Breast epithelium (tissue), 3 donors: ENCODE measurements around the gene OSBPL6.

Experiments used
- CTCF ChIP-seq, 3 donors: fragments of 450-650 bp; IDR thresholded peaks; one replicate each; pipeline ENCODE4 v1.5.1; 2016 to 2017; ENCODE audit warnings: antibody characterized with exemption in 3 of 3, mild to moderate bottlenecking in 3 of 3, moderate library complexity in 3 of 3
- POLR2A ChIP-seq: fragments of 450-650 bp; IDR thresholded peaks from one replicate; pipeline ENCODE4 v1.6.1; 2016; ENCODE audit warnings: antibody characterized with exemption, mild to moderate bottlenecking, moderate library complexity
- POLR2AphosphoS5 ChIP-seq, 3 donors: sonication (generic); formaldehyde crosslinking; IDR thresholded peaks; one replicate each; pipeline ENCODE4 v1.6.1; 2017; ENCODE audit warnings: antibody characterized with exemption in 3 of 3

- TF ChIP-seq CTCF (IDR thresholded peaks at IDR 0.05), result peak in 1 of 3 donors; percentile 48
- peak in 2 of 3 donors; percentile 7 to 19 for TF ChIP-seq POLR2AphosphoS5 (IDR thresholded peaks at IDR 0.05)
- no peak for TF ChIP-seq POLR2A
These were observed at the start of gene OSBPL6 for GRCh38 chr2:178193823-178194599.
